OCI-LY1 (cell line): ENCODE measurements around the gene FER1L5.

Source experiments
- H2AFZ ChIP-seq: fragments of 200-600 bp; sonication (generic), shearing (Covaris generic); 2 replicates; pipeline ENCODE4 v1.6.0; 2014; ENCODE audit warnings: antibody characterized with exemption, mild to moderate bottlenecking, low read length
- H3F3A ChIP-seq: fragments of 200-600 bp; sonication (generic), shearing (Covaris generic); 2 replicates; pipeline ENCODE4 v1.6.0; 2014; ENCODE audit warnings: mild to moderate bottlenecking, antibody characterized with exemption, low read length, moderate library complexity; ENCODE audit not compliant: insufficient read depth
- H3K27ac ChIP-seq: fragments of 200-600 bp; sonication (generic); 2 replicates; pipeline ENCODE4 v1.5.1; 2014; ENCODE audit warnings: low read length, mixed run types, mild to moderate bottlenecking, low read depth; ENCODE audit not compliant: poor library complexity, severe bottlenecking
- H3K27me3 ChIP-seq: fragments of 200-600 bp; sonication (generic); 2 replicates; pipeline ENCODE4 v1.6.0; 2014; ENCODE audit warnings: antibody characterized with exemption, mild to moderate bottlenecking, low read length, moderate library complexity; ENCODE audit not compliant: insufficient read depth
- H3K36me3 ChIP-seq: fragments of 200-600 bp; sonication (generic); 2 replicates; pipeline ENCODE4 v1.6.1; 2014; ENCODE audit warnings: mild to moderate bottlenecking, antibody characterized with exemption, low read length, moderate library complexity, mixed read lengths; ENCODE audit not compliant: insufficient read depth
- H3K4me1 ChIP-seq: fragments of 200-600 bp; sonication (generic); 2 replicates; pipeline ENCODE4 v1.5.1; 2014; ENCODE audit warnings: mild to moderate bottlenecking, low read length, moderate library complexity; ENCODE audit not compliant: insufficient read depth, severe bottlenecking
- H3K4me2 ChIP-seq: fragments of 200-600 bp; sonication (generic), shearing (Covaris generic); 2 replicates; pipeline ENCODE4 v1.6.1; 2014; ENCODE audit warnings: low read length
- H3K4me3 ChIP-seq: fragments of 200-600 bp; sonication (generic); 2 replicates; pipeline ENCODE4 v1.5.1; 2014; ENCODE audit warnings: low read length, low read depth, mild to moderate bottlenecking, mixed read lengths; ENCODE audit not compliant: poor library complexity, severe bottlenecking
- H3K79me2 ChIP-seq: fragments of 200-600 bp; shearing (Covaris generic); 2 replicates; pipeline ENCODE4 v1.6.1; 2016; ENCODE audit warnings: mixed run types, low read length, mixed read lengths; ENCODE audit not compliant: insufficient read depth
- H3K9ac ChIP-seq: fragments of 200-600 bp; sonication (generic), shearing (Covaris generic); 2 replicates; pipeline ENCODE4 v1.6.1; 2014; ENCODE audit warnings: mild to moderate bottlenecking, low read length, mixed read lengths
- H3K9me2 ChIP-seq: fragments of 200-600 bp; sonication (generic), shearing (Covaris generic); 2 replicates; pipeline ENCODE4 v1.6.1; 2014; ENCODE audit warnings: low read depth, mild to moderate bottlenecking, low read length, mixed read lengths
- H3K9me3 ChIP-seq: fragments of 200-600 bp; shearing (Covaris generic); 2 replicates; pipeline ENCODE4 v1.6.1; 2014; ENCODE audit warnings: low read length, mixed read lengths
- H4K20me1 ChIP-seq: fragments of 200-600 bp; sonication (generic), shearing (Covaris generic); 2 replicates; pipeline ENCODE4 v1.6.0; 2016; ENCODE audit warnings: mild to moderate bottlenecking, low read length; ENCODE audit not compliant: insufficient read depth
- EZH2 ChIP-seq: fragments of 200-600 bp; sonication (generic), shearing (Covaris generic); IDR thresholded peaks from 2 replicates; pipeline ENCODE4 v1.8.0; 2017; ENCODE audit warnings: borderline replicate concordance, mixed run types, mild to moderate bottlenecking, antibody characterized with exemption, low read length, moderate library complexity, mixed read lengths
- TF ChIP-seq, protein P1 (sequence below): fragments of 200-600 bp; sonication (generic), shearing (Covaris generic); IDR thresholded peaks from 2 replicates; pipeline ENCODE4 v1.5.1; 2017; ENCODE audit warnings: mild to moderate bottlenecking, antibody characterized with exemption, low read length, moderate library complexity, mixed read lengths

The FER1L5 gene

GRCh38 chr2:96688649-96689430 lies 46.3 kb downstream of the FER1L5 start:
- Histone ChIP-seq H3K4me1 (no peaks in the 10 kb centered on the region), H2AFZ (no peak overlapping the region), H4K20me1 (no peaks in the 10 kb centered on the region), H3K27ac (no peak overlapping the region), H3K36me3 (no peaks in the 10 kb centered on the region), H3K4me3 (no peak overlapping the region), H3F3A (no peaks in the 10 kb centered on the region), H3K4me2 (no peak overlapping the region), H3K9me3 (no peaks in the 10 kb centered on the region), H3K9me2 (no peaks in the 10 kb centered on the region), H3K27me3 (no peaks in the 10 kb centered on the region; the same call in 1 of the 2 replicates), H3K79me2 (no peaks in the 10 kb centered on the region), H3K9ac (no peak overlapping the region)
- no peak for TF ChIP-seq EZH2
- TF ChIP-seq, protein P1, sequence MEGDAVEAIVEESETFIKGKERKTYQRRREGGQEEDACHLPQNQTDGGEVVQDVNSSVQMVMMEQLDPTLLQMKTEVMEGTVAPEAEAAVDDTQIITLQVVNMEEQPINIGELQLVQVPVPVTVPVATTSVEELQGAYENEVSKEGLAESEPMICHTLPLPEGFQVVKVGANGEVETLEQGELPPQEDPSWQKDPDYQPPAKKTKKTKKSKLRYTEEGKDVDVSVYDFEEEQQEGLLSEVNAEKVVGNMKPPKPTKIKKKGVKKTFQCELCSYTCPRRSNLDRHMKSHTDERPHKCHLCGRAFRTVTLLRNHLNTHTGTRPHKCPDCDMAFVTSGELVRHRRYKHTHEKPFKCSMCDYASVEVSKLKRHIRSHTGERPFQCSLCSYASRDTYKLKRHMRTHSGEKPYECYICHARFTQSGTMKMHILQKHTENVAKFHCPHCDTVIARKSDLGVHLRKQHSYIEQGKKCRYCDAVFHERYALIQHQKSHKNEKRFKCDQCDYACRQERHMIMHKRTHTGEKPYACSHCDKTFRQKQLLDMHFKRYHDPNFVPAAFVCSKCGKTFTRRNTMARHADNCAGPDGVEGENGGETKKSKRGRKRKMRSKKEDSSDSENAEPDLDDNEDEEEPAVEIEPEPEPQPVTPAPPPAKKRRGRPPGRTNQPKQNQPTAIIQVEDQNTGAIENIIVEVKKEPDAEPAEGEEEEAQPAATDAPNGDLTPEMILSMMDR = no peak

DNA sequence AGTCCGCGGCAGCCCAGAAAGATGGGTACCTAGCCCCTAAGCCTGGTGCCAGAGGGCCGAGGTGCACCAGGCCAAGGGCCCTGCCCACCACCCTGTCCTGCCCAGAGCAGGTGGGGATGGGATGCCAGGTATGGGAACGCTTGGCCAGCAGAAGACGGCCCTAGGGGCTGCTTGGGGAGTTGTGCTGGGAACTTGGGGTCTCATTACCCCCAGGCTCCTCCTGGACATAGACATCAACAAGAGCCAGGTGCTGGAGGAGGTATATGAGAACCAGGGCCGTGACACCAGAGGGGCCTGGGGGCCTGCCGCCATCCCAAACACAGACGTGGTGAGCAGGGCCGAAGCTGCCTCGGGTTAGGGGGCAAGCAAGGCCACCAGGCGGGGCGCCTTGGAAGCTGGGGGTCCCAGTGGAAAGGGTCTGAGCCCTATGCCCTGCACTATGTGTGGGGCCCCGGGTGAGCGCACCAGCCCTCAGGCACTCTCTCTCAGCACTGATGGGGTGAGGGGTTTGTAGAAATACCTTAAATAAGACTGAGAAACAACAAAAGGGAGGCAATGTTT lies 46.9 kb downstream of the FER1L5 start:
- Histone ChIP-seq H3K27me3 (no peaks in the 10 kb centered on the region; the same call in 1 of the 2 replicates), H3K4me3 (no peak overlapping the region), H3K9ac (no peak overlapping the region), H3K27ac (no peak overlapping the region), H4K20me1 (no peaks in the 10 kb centered on the region), H3K36me3 (no peaks in the 10 kb centered on the region), H3K9me3 (no peaks in the 10 kb centered on the region), H3K9me2 (no peaks in the 10 kb centered on the region), H3K4me1 (no peaks in the 10 kb centered on the region), H3K4me2 (no peak overlapping the region), H3F3A (no peaks in the 10 kb centered on the region), H3K79me2 (no peaks in the 10 kb centered on the region), H2AFZ (no peak overlapping the region)
- TF ChIP-seq, protein P1 = no peak
- TF ChIP-seq EZH2 = no peak

DNA sequence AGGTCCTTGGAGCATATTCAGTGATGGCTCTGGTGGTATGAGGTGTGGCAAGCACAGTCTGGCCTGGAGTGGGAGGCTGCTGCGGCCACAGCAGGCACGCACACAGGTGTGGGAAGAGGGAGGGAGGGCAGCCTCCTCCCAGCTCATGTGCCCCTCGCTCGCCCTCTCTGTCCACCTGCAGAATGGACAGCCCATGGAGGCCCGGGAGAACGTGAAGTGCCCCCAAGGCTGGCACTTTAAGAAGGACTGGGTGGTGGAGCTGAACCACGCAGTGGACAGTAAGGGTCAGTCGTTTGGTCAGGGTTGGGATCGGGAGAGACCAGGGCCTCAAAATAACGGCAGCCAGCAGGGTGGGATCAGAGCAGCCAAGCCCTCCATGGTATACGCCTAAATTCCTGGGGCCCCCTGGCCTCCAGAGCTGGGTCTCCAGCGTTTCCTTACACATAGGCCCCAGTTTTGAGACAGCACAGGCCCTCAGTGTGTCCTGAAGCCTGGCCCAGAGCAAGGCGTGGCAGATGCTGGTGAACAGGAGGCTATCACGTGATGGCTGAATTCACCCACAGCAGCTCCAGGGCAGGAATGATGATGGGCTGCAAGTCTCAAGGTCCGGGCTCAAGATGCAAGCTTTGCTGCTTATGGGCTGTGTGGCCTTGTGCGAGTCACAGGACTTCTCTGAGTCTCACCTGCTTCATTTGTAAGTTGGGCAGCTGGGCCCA lies 47.9 kb downstream of the FER1L5 start:
- Histone ChIP-seq H3K27me3 (no peaks in the 10 kb centered on the region; the same call in 1 of the 2 replicates), H3K9ac (no peak overlapping the region), H3K79me2 (no peaks in the 10 kb centered on the region), H4K20me1 (no peaks in the 10 kb centered on the region), H3K4me3 (no peak overlapping the region), H3K27ac (no peak overlapping the region), H3K9me2 (no peaks in the 10 kb centered on the region), H3K4me2 (no peak overlapping the region), H3K9me3 (no peaks in the 10 kb centered on the region), H2AFZ (no peak overlapping the region), H3K36me3 (no peaks in the 10 kb centered on the region), H3F3A (no peaks in the 10 kb centered on the region), H3K4me1 (no peaks in the 10 kb centered on the region)
- no peak for TF ChIP-seq EZH2
- TF ChIP-seq, protein P1 = no peak
